ENCODE measurements around the gene DNAAF8.
"Not testable (repeated sequence)": the region's sequence is repeated elsewhere in the genome, so short reads cannot be mapped to it uniquely, and the experiment has no call there.

The DNAAF8 gene

DNA sequence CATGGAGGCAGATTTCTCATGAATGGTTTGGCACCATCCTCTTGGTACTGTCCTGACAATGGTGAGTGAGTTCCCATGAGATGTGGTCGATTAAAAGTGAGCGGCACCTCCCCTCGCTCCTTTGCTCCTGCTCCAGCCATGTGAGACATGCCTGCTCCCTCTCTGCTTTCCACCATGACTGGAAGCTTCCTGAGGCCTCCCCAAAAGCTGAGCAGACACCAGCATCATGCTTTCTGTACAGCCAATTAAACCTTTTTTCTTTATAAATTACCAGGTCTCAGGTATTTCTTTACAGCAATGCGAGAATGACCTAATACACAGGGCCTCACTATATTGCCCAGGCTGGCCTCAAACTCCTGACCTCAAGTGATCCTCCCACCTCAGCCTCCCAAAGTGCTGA is 20.5 kb downstream of the DNAAF8 start:
- no peak for DNase-seq

DNA sequence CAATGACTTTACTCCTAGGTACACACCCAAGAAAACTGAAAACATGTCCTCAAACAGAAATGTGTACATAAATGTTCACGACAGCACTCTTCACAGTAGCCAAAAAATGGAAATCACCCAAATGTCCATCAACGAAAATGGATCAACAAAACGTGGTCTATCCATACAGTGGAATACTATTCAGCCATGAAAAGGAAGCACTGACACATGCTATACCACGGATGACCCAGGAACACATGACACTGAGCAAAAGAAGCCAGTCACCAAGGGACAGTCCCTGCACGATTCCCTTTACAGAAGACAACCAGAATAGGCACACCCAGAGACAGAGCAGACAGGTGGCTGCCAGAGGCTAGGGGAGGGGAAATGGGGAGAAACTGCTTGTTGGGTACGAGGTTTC is 21.4 kb downstream of the DNAAF8 start:
- no peak for DNase-seq

GRCh38 chr16:4760221-4760910 is 26.0 kb downstream of the DNAAF8 start:
- DNase-seq = no peak

GRCh38 chr16:4762205-4762604 is 27.9 kb downstream of the DNAAF8 start:
- no peak for DNase-seq

DNA sequence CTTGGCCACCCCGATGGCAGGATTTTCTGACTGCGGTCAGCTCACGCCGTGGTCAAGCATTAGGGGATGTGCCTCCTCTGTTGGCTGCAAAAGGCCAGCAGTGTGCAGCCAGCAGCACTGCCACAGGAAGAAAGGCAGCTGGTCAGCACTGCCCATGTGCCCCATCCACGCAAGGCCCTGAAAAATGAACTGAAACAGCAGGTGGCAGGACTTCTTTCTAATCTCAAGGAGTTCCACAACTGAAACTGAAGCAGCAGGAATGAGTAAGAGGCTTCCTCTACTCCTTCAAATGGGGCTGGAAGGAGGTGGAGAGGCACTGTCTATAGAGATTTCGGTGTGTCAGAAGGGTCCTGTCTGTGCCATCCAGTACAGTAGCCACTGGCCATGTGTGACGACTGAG is 29.5 kb downstream of the DNAAF8 start:
- DNase-seq = no peak

DNA sequence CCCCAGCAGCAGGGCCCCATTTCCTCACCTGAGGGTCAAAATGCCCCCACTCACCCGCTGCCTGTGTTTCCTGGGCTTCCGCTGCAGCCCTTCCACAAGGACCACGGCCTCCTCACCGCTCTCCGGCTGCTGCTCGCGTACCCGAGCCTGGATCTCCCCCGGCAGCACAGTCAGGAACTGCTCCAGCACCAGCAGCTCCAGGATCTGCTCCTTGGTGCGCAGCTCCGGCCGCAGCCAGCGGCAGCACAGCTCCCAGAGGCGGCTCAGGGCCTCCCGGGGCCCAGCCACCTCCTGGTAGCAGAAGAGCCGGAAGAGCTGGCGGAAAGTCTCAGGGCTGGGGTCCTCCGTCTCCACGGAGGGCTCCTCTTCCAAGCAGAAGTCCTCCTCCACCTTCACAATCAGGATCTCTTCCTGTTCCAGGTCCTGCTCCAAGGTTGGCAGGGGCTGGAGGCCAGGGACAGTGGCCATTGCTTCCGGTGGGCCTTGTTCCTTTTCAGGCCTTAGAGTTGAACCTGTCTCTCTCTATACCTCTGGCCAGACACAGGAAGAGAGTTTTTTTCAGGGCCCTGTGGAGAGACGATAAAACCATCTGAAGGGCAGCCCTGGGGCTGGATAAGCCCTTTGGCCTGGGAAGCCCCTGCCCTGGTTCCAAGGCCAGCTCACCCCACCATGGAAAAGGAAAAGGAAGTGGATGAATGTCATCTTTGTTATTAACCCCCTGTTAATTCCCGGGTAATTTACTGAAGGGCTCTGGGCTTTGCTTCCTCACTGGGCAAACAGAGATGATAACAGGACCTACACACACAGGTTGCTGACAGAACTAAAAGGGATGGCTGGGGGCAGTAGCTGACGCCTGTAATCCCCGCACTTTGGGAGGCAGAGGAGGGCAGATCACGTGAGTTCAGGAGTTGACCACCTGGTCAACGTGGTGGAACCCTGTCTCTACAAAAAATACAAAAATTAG is 31.5 kb downstream of the DNAAF8 start:
- no peak for DNase-seq

- DNase-seq = peak; percentile 98
These were observed 32.7 kb downstream of the DNAAF8 start, which contains the start of gene ZNF500 for GRCh38 chr16:4766875-4767628. ZNF500 (minus strand) TSS chr16:4767162; CDS start chr16:4765978, 1,184 bp downstream.

DNA sequence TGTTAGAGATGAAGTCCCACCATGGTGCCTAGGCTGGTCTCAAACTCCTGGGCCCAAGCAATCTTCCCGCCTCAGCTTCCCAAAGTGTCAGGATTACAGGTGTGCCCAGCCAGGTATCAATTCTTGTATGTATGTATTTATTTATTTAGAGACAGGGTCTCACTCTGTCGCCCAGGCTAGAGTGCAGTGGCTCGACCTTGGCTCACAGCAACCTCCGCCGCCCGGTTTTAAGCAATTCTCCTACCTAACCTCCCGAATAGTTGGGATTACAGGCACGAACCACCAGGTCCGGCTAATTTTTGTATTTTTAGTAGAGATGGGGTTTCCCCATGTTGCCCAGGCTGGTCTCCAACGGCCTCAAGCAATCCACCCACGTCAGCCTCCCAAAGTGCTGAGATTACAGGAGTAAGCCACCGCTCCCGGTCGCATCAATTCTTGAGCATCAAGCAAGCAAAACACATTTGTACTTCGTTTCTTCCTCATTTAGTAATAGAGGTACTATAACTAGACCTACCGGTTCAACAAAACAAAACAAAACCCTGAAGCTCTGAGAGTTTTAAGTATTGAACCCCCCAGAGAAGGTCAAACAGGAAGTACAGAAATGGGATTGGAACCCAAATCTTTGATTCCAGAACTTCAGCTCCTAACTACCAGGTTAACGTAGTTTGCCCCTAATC is 33.7 kb downstream of the DNAAF8 start:
- no peak for DNase-seq

DNA sequence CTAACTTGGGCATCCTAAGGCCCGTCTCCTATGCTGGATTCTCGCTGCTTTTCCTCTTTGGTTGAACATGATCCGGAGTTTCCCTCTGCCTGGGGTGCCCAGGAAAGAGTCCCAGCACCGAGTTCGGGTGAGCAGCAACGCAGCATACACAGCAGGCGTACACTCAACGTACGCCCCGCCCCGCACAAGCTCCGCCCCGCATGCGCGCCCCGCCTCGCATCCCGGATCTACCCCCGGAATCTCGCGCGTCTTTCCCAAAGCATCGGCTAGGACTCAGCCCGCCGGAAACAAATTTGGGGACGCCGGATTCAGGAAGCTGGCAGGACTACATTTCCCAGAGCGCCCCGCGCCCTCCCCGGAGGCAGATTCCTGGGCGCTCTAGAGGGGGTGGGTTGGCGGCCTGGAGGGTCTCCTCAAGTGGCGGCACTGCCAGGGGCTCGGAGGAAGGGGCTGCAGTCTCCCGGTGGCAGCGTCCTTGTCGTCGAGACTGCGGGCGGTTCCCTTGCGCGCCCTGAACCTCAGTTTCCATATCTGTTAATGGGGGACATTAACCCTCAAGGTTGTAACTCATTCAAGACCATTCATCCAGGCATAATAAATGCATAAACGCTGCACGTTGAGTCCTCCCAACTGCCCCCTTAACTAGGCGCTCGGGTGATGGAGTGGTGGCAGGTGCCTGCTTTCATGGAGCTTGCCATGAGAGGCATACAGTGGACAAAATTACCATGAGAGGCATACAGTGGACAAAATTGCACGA is 34.4 kb downstream of the DNAAF8 start:
- DNase-seq = peak; percentile 92

DNA sequence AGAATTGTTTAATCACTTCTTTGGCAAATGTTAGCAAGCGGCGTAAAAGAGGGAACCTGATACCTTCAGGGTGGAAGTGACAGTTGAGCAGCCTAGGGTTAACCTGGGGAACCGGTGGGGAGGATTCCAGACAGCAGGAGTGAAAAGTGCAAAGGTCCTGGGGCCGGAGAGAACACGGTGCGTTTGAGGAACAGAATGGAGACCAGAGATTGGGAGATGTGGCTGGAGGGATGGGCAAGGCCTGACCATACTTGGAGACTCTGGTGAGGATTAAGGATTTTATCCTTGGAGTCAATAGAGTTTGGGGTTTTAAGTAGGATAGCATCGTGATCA is 34.9 kb downstream of the DNAAF8 start:
- no peak for DNase-seq

GRCh38 chr16:4771646-4772045 is 37.3 kb downstream of the DNAAF8 start:
- DNase-seq = no peak

DNA sequence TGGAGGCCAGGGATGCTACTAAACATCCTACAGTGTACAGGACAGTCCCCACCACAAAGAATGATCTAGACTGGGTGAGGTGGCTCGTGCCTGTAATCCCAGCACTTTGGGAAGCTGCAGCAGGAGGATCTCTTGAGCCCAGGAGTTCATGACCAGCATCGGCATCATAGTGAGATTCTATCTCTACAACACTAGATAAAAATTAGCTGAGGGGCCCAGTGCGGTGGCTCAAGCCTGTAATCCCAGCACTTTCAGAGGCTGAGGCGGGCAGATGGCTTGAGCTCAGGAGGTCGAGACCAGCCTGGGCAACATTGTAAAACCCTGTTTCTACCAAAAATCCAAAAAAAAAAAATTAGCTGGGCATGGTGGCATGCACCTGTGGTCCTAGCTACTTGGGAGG is 38.0 kb downstream of the DNAAF8 start:
- DNase-seq = no peak

GRCh38 chr16:4775005-4775404 is 40.7 kb downstream of the DNAAF8 start:
- DNase-seq = no peak

DNA sequence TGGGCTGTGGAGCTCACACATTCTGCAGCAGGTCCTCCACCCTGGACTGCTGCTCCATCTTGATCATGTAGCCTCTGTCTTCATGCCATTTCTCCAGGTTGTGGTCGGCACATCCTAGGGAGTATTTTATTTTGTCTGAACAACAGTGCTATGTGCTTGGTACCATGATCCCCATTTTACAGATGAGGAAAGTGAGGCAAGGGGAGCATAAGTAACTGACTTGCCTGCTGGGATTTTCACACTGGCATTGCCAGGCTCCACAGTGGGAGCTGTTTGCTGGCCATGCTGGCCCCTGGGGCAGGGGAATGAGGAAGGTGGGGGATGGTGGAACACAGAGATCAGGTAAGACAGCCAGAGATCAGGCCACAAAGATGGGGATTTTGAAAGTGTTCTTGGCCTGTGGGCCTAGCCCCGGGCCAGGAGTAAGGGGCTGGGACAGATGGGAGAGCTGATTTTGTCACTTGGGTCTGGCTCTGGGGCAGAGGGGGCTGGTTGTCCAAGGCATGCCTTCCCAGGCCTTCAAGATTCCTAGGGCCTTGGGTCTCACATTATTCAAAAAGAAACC is 41.9 kb downstream of the DNAAF8 start:
- DNase-seq = no peak

GRCh38 chr16:4777339-4778049 is 43.2 kb downstream of the DNAAF8 start:
- DNase-seq = no peak

GRCh38 chr16:4778050-4778392 is 43.7 kb downstream of the DNAAF8 start:
- DNase-seq = no peak

DNA sequence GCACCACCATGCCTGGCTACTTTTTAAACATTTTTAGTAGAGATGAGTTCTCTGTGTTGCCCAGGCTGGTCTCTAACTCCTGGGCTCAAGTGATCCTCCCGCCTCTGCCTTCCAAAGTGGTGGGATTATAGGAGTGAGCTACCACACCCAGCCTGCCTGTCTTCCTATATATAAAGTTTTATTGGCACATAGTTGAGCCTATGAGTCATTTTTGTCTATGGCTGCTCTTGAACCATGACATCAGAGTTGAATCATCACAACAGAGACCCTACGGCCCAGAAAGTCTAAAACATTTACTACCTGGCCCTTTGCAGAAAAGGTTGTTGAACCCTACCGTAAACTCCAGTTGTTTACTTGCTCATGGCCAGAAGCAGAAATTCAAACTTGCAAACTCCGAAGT is 45.9 kb downstream of the DNAAF8 start:
- no peak for DNase-seq

DNA sequence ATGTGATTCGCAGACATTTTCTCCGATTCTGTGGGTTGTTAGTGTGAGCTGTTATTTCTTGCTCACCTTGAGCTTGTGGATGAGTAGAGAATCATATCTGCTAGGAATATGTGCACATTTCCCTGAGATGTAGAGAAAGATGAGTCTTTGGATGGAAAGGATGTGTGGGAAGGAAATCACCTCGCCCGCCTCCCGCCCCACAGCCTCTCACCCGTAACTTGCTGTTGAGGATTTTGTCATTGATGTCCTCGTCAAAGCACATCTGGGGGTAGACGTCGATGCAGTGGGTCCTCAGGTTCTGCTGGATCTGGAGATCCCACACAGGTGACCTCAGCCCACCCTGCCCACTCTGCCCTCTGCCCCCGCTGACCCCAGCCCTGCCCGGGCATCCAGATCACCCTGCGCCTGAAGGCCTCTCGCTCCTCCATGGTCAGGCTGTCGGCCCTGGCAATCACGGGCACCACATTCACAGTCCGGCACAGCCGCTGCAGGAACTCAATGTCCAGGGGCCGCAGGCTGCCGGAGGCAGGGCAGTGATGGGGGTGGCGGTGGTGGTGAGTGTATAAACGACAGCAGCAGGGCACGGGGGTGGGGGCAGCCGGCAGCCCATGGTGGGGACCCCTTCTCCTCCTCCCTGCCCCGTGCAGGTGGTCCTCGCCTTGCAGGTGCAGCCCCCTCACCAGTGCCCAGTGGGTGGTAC is 49.1 kb downstream of the DNAAF8 start:
- no peak for DNase-seq

- no peak for DNase-seq
These were observed 49.6 kb downstream of the DNAAF8 start for GRCh38 chr16:4783951-4784336.

- DNase-seq = not testable (repeated sequence)
These were observed 50.2 kb downstream of the DNAAF8 start for GRCh38 chr16:4784444-4784987.

Data from activated CD4-positive, alpha-beta T cell treated with anti-CD3 and anti-CD28 coated beads, Interleukin-2, amount 50 U/mL, for 16 hours (primary cell).